CD4-positive, CD25-positive, alpha-beta regulatory T cell (primary cell): Measurements from ENCODE around the gene ASMTL. TPM values are rescaled to one million over a fixed set of nuclear protein-coding genes. Genes with fewer than 3 reads are reported as not detected.
"Not testable (repeated sequence)": the region's sequence is repeated elsewhere in the genome, so short reads cannot be mapped to it uniquely, and the experiment has no call there.

Experiments used
- ATAC-seq, 2 donors: fragments of 150-1000 bp; cut with Tn5 transposase; one replicate each; pipeline ENCODE4 v1.10.0; 2021; ENCODE audit warnings: low read depth in 2 of 2, moderate number of reproducible peaks in 2 of 2, moderate library complexity in 1 of 2
- DNase-seq, 3 donors: peaks; one replicate each; pipeline versions ENCODE4 v3.0.0 to v3.0.0-alpha.2; 2012 to 2022; ENCODE audit warnings: mixed read lengths in 1 of 3
- H3K27ac ChIP-seq: one replicate; pipeline ENCODE4 v1.7.0; 2013; ENCODE audit warnings: mild to moderate bottlenecking, low read length; ENCODE audit not compliant: insufficient read depth, poor library complexity, severe bottlenecking
- H3K27me3 ChIP-seq: one replicate; pipeline ENCODE4 v1.7.0; 2013; ENCODE audit warnings: low read length; ENCODE audit not compliant: control insufficient read depth, insufficient read depth
- H3K36me3 ChIP-seq: one replicate; pipeline ENCODE4 v1.7.0; 2013; ENCODE audit warnings: mild to moderate bottlenecking, low read length, moderate library complexity; ENCODE audit not compliant: control insufficient read depth, insufficient read depth
- H3K4me1 ChIP-seq: 2 replicates; pipeline ENCODE4 v1.7.0; 2013; ENCODE audit warnings: mild to moderate bottlenecking, low read length; ENCODE audit not compliant: insufficient read depth, control insufficient read depth, poor library complexity, severe bottlenecking
- H3K4me3 ChIP-seq: one replicate; pipeline ENCODE4 v1.7.0; 2013; ENCODE audit warnings: low read depth, mild to moderate bottlenecking, low read length, moderate library complexity
- H3K9me3 ChIP-seq, 2 experiments: 1 replicate in 1 of 2; 2 replicates in 1 of 2; pipeline ENCODE4 v1.7.0; 2013; ENCODE audit warnings: low read length in 2 of 2, mild to moderate bottlenecking in 1 of 2, moderate library complexity in 1 of 2; ENCODE audit not compliant: control insufficient read depth in 2 of 2
- H3K27ac Mint-ChIP-seq, 3 donors: one replicate each; pipeline ENCODE4 v1.8.0; 2020 to 2022; ENCODE audit warnings: mild to moderate bottlenecking in 3 of 3, mixed read lengths in 3 of 3, moderate library complexity in 2 of 3
- H3K27me3 Mint-ChIP-seq: one replicate; pipeline ENCODE4 v1.8.0; 2022; ENCODE audit warnings: mild to moderate bottlenecking, mixed read lengths
- H3K36me3 Mint-ChIP-seq: one replicate; pipeline ENCODE4 v1.8.0; 2020; ENCODE audit warnings: mixed read lengths
- H3K4me1 Mint-ChIP-seq, 4 donors: one replicate each; pipeline ENCODE4 v1.8.0; 2020 to 2022; ENCODE audit warnings: mixed read lengths in 4 of 4, mild to moderate bottlenecking in 1 of 4
- H3K4me3 Mint-ChIP-seq, 4 donors: one replicate each; pipeline ENCODE4 v1.8.0; 2020 to 2022; ENCODE audit warnings: mild to moderate bottlenecking in 4 of 4, mixed read lengths in 4 of 4, moderate library complexity in 3 of 4
- H3K9me3 Mint-ChIP-seq, 7 donors: one replicate each; pipeline ENCODE4 v1.8.0; 2020 to 2022; ENCODE audit warnings: mixed read lengths in 7 of 7, mild to moderate bottlenecking in 3 of 7, moderate library complexity in 2 of 7
- polyA plus RNA-seq, 4 donors: library from polyadenylated mRNA; unstranded; fragments of 300-500 nt; fragmentation: Illumina TruSeq; gene quantifications; one replicate each; pipeline ENCODE4 v1.2.3, GENCODE V29; 2021
- total RNA-seq: library from RNA; stranded (reverse); gene quantifications from one replicate; pipeline ENCODE4 v1.2.3, GENCODE V29; 2022

The ASMTL gene
- total and polyA plus RNA-seq, 5 donors from 2014 or later, result 32.1 to 50.1 (median 44.6) TPM

DNA sequence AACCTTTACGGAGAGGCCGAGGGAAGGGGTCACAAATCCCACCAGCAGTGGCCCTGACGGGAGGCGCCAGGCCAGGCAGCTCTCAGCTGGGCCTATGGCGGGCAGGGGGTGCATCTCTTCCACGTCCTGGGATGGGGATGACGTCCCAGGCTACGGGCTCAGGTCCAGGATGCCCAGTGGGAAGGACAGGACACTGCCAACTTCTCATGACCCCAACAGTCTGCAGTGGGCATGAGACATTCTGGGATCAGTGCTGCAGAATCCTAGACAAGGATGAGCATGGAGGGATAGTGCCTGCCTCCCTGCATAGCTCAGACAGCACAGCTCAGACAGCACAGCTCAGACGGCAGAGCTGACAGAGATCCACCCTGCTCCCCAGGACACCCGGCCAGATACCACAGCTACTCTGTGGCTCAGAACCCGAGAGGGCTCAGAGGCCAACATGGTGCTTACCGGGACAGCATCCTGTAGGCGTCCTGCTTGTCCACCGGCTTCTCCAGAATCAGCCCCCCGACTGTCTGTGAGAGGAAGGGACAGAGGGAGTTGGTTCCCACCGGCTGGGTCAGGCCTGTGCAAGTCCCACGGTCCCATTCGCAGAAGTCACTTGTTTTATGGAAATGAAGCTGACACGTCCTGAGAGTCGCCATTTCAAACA, 17.3 kb downstream of the ASMTL start:
- H3K4me3 ChIP-seq, result no peak overlapping the region
- Mint-ChIP-seq H3K4me3 (no peak overlapping the region), H3K27me3 (no peaks in the 10 kb centered on the region), H3K9me3 (peaks cover 0 to 2% (median 0%) of the 10 kb centered on the region in 7 donors), H3K4me1 (no peaks in the 10 kb centered on the region), H3K27ac (peak overlapping the region in 1 of 3 donors; percentile 48), H3K36me3 (peaks cover 35% of the 10 kb centered on the region)
- ATAC-seq (peak in 1 of 2 donors; percentile 13), DNase-seq (no peak)
- no peak overlapping the region for H3K27ac ChIP-seq
- H3K36me3 ChIP-seq, result peaks cover 23% of the 10 kb centered on the region
- no peaks in the 10 kb centered on the region for H3K27me3 ChIP-seq
- H3K9me3 ChIP-seq, result no peaks in the 10 kb centered on the region
- H3K4me1 ChIP-seq, result no peaks in the 10 kb centered on the region

DNA sequence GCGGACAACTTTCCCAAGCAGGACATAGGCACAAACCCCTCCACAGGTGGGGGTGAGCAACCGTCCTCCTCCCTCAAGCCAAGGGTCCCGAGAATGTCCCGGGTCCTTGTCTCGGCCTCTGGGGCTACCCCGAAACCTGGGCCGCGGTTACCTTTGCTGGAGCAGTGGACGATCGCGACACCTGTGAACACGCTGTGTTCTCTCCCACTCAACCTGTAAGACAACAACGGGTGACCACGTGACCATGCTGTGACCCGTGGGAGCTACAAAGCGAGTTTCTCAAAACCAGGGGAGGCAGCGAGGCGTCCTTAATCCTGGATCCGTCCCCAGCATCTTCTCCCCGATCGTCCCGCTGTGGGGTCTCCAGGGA, 17.9 kb downstream of the ASMTL start:
- H3K27ac Mint-ChIP-seq, result no peak overlapping the region
- H3K4me1 Mint-ChIP-seq, result no peaks in the 10 kb centered on the region
- Histone ChIP-seq H3K27me3 (no peaks in the 10 kb centered on the region), H3K4me1 (no peaks in the 10 kb centered on the region), H3K36me3 (peaks cover 23% of the 10 kb centered on the region), H3K9me3 (no peaks in the 10 kb centered on the region), H3K27ac (no peak overlapping the region), H3K4me3 (no peak overlapping the region)
- peaks cover 35% of the 10 kb centered on the region for H3K36me3 Mint-ChIP-seq
- H3K27me3 Mint-ChIP-seq, result no peaks in the 10 kb centered on the region
- DNase-seq (no peak), ATAC-seq (no peak)
- H3K4me3 Mint-ChIP-seq, result no peak overlapping the region
- peaks cover 0 to 2% (median 0%) of the 10 kb centered on the region in 7 donors for H3K9me3 Mint-ChIP-seq

DNA sequence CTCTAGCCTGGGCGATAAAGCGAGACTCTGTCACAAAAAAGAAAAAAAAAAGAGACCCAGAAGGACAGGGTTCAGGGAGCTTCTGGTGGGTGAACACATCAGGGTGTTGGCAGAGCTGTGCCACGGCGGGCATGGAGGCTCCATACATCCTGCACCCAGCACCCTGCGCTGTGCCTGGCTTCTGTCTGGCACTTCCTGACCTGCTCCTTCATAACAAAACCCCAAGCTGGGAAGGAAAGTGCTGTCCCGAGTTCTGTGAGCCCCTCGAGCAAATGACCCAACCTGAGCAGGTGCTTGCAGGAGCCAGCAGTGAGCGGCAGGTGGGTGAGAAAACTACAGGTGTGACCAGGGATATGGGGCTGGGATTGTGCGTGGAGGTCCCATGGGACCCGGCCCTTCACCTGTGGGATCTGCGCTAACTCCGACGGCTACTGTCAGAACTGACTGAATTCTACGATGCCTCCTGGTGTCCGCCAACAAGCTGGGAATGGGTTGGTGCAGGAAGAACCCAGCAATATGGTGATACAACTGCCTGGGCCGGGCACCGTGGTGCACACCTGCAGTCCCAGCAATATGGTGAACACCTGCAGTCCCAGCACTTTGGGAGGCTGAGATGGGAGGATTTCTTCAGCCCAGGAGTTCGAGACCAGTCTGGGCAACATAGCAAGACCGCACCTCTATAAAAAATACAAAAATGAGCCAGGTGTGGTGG, 18.9 kb downstream of the ASMTL start:
- Mint-ChIP-seq H3K9me3 (peaks cover 0 to 2% (median 0%) of the 10 kb centered on the region in 7 donors), H3K36me3 (peaks cover 32% of the 10 kb centered on the region), H3K27me3 (no peaks in the 10 kb centered on the region), H3K4me3 (peak overlapping the region in 1 of 4 donors; percentile 58), H3K4me1 (no peaks in the 10 kb centered on the region), H3K27ac (no peak overlapping the region)
- H3K27me3 ChIP-seq, result no peaks in the 10 kb centered on the region
- H3K9me3 ChIP-seq, result no peaks in the 10 kb centered on the region
- no peak for ATAC-seq
- DNase-seq, result no peak
- peaks cover 19% of the 10 kb centered on the region for H3K36me3 ChIP-seq
- H3K27ac ChIP-seq, result no peak overlapping the region
- H3K4me1 ChIP-seq, result no peaks in the 10 kb centered on the region
- H3K4me3 ChIP-seq, result no peak overlapping the region

DNA sequence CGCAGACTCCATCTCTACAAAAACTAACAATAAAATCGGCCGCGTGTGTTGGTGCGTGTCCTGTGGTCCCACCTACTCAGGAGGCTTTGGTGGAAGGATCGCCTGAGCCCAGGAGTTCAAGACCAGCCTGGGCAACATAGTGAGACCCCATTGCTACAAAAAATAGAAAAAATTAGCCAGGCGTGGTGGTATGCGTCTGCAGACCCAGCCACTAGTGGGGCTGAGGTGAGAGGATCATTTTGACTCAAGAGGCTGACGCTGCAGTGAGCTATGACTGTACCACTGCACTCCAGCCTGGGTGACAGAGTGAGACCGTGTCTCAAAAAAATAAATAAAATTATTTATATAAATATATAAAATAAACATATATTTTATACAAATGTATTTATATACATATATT, 22.3 kb downstream of the ASMTL start:
- no peak for ATAC-seq

DNA sequence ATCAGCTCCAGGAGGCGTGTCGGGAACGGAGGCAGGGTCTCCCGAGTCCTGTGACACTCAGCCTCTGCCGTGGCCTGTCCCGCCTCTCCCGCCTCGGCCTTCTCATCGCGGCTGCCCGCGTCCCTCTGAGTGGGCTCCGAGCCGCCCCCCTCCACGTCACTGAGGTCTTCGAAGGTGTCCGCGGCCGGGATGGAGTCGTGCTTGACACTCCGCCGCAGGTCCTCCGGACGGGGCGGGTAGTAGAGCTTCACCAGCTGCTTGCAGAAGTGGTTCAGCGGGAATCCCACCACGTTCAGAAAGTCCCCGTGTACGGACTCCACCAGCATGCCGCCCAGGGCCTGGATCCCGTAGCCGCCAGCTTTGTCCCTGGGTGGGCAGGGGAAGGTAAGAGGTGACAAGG, 25.0 kb downstream of the ASMTL start:
- Histone ChIP-seq H3K27me3 (no peaks in the 10 kb centered on the region), H3K9me3 (peaks cover 3 to 5% of the 10 kb centered on the region in 2 experiments), H3K4me1 (no peaks in the 10 kb centered on the region), H3K36me3 (peaks cover 13% of the 10 kb centered on the region), H3K27ac (no peak overlapping the region), H3K4me3 (no peak overlapping the region)
- DNase-seq (no peak), ATAC-seq (no peak)
- Mint-ChIP-seq H3K27ac (no peak overlapping the region), H3K27me3 (no peaks in the 10 kb centered on the region), H3K4me1 (peaks cover 0 to 5% (median 3%) of the 10 kb centered on the region in 4 donors), H3K9me3 (peaks cover 0 to 9% (median 2%) of the 10 kb centered on the region in 7 donors), H3K4me3 (no peak overlapping the region), H3K36me3 (peaks cover 28% of the 10 kb centered on the region)

More for the DNA sequence above, 22.3 kb downstream of the ASMTL start:
- Mint-ChIP-seq H3K4me3 (no peak overlapping the region), H3K27me3 (no peaks in the 10 kb centered on the region), H3K9me3 (peaks cover 0 to 2% (median 0%) of the 10 kb centered on the region in 7 donors), H3K36me3 (peaks cover 17% of the 10 kb centered on the region), H3K4me1 (no peaks in the 10 kb centered on the region), H3K27ac (no peak overlapping the region)
- H3K4me1 ChIP-seq, result no peaks in the 10 kb centered on the region
- H3K4me3 ChIP-seq, result no peak overlapping the region
- H3K27me3 ChIP-seq, result no peaks in the 10 kb centered on the region
- DNase-seq, result no peak
- peaks cover 11% of the 10 kb centered on the region for H3K36me3 ChIP-seq
- H3K27ac ChIP-seq, result no peak overlapping the region
- no peaks in the 10 kb centered on the region for H3K9me3 ChIP-seq

DNA sequence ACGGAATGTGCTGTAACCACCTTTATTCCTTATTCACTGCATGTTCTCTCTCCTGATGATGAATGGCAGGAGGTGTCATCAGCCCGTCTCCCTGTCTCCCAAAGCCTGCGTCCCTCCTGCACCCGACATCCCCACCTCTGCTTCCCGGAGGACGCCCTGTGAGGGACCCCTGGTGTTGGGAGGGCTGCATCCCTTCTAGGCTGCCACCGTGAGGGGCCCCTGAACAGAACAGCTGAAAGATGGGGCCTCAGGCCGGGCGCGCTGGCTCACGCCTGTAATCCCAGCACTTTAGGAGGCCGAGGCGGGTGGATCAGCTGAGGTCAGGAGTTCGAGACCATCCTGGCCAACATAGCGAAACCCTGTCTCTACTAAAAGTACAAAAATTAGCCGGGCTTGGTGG, 26.4 kb downstream of the ASMTL start:
- not testable (repeated sequence) for H3K27ac ChIP-seq, H3K4me1 Mint-ChIP-seq, ATAC-seq, H3K4me3 Mint-ChIP-seq, H3K4me1 ChIP-seq, H3K4me3 ChIP-seq, DNase-seq, H3K27ac Mint-ChIP-seq, H3K27me3 ChIP-seq, H3K27me3 Mint-ChIP-seq
- Mint-ChIP-seq H3K36me3 (peaks cover 36% of the 10 kb centered on the region), H3K9me3 (peaks cover 0 to 21% (median 5%) of the 10 kb centered on the region in 7 donors)
- Histone ChIP-seq H3K9me3 (peaks cover 15 to 18% of the 10 kb centered on the region in 2 experiments), H3K36me3 (peaks cover 21% of the 10 kb centered on the region)

DNA sequence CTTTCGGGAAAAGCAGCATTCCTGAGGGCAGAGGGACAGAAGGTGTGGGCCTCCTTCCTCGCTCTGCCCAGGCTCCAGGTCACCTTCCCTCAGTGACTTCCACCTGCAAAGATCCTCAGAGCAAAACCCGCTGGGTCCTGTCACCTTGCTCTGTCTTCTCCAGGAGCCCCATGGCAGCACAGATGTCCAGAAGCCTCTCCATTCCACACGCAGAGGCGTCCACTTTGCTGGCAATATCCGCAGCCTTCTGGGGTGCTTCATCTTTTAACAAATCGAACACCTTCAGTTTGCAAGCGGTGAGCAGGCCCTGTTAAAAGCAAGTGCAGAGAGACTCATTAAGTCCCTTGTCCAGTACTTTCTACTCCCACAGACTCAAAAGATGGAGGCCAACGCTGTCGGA, 27.3 kb downstream of the ASMTL start:
- H3K4me1 Mint-ChIP-seq, result peaks cover 0 to 5% (median 3%) of the 10 kb centered on the region in 4 donors
- Histone ChIP-seq H3K4me3 (no peak overlapping the region), H3K36me3 (peaks cover 24% of the 10 kb centered on the region), H3K27me3 (no peaks in the 10 kb centered on the region), H3K27ac (no peak overlapping the region), H3K4me1 (no peaks in the 10 kb centered on the region), H3K9me3 (peaks cover 16 to 18% of the 10 kb centered on the region in 2 experiments)
- H3K36me3 Mint-ChIP-seq, result peaks cover 40% of the 10 kb centered on the region
- peaks cover 0 to 25% (median 5%) of the 10 kb centered on the region in 7 donors for H3K9me3 Mint-ChIP-seq
- H3K4me3 Mint-ChIP-seq, result no peak overlapping the region
- no peak for ATAC-seq
- no peak overlapping the region for H3K27ac Mint-ChIP-seq
- no peak for DNase-seq
- no peaks in the 10 kb centered on the region for H3K27me3 Mint-ChIP-seq
